Activated CD4-positive, alpha-beta T cell treated with anti-CD3 and anti-CD28 coated beads for 4 hours (primary cell): Measurements from ENCODE around the gene DIO3.

Source experiments
- DNase-seq, 2 donors: peaks; one replicate each; pipeline ENCODE4 v3.0.0-alpha.2; 2020

The DIO3 gene

DNA sequence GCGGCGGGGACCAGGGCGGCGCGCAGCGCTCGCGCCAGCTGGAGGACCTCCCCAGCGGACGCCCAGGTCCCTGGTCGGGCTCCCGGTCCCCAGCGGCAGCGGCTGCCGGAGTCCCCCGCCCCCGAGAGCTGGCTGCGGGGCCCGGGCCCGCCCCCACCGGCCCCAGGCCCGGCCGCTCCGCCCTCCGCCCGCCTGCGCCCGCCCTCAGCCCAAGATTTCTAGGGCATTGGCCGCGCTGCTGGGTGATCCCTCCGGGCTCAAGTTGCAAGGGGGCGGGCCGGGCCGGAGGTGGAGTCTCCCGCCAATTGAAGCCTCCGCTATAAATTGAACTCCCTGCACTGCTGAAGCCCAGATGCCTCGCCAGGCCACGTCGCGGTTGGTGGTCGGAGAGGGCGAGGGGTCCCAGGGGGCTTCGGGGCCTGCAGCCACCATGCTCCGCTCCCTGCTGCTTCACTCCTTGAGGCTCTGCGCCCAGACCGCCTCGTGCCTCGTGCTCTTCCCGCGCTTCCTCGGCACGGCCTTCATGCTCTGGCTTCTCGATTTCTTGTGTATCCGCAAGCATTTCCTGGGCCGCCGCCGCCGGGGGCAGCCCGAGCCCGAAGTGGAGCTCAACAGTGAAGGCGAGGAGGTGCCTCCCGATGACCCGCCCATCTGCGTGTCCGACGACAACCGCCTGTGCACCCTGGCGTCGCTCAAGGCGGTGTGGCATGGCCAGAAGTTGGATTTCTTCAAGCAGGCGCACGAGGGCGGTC lies at the start of gene DIO3:
DIO3 (plus strand) TSS at position 351 of the 752 bp plus-strand sequence.
- no peak for DNase-seq

GRCh38 chr14:101511620-101512375 lies 49.5 kb upstream of the DIO3 start:
- DNase-seq = no peak

- no peak for DNase-seq
Measured at GRCh38 chr14:101512376-101512695, 49.0 kb upstream of the DIO3 start.

GRCh38 chr14:101514136-101514535 lies 47.2 kb upstream of the DIO3 start:
- no peak for DNase-seq

GRCh38 chr14:101516401-101516800 lies 44.9 kb upstream of the DIO3 start:
- DNase-seq = no peak

GRCh38 chr14:101518611-101519473 lies 42.5 kb upstream of the DIO3 start:
- no peak for DNase-seq

DNA sequence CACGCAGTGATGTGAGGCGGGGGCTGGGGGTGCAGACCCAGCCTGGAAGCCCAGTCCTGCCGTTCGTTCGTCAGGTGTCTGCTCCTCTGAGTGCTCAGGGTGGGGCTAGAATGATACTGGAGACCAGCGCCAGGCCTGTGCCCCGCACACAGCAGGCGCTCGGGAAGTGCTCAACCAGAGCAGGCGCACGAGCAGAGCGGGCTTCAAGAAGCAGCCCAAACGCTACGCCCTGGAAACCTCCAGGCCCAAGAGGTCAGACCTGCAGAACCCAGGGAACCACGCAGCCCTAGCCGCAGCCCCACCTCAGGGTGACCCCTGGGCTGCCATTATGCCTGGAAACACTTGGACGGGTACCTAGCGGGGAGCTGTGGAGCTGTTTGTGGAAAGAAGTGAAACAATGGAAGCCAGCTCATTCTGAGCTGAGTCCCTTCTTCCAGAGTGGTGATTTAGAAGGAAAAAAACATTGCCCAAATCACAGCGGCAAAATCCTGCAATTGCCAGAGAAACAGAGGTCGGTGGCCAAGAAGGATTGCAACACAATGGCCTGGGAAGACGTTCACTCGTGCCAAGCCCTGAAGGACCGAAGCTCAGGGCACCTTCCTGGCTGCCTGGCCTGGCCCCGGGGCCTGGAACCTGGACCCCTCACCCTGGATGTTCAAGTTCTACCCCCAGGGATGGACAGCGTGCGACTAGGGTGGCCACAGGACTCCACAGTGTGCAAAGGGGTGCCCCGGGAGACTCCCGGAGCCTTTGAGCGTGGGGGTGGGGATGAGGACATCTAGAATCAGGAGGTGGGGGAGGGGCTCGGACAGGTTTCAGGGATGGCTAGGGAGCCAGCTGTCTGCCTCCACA lies 40.4 kb upstream of the DIO3 start:
- no peak for DNase-seq

DNA sequence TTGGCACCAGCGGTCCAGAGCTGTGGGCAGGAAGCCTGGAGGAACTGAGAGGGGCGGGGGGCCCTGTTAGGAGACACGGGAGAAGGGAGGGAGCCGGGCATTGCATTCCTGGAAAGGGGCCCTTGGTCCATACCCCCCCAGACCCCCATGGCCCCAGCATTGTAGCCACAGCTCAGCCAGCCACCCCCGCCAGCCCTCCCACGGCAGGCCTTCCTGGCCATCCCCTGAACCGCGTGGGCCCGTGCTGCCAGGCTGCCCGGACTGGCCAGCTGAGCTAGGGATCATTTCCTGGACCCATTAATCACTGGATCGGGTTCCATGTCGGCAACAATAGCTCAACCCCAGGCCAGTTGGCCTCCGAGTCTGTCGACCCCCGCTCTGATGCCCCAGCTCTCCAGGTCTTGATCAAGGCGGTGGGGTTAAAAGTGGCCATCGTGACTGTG lies 39.8 kb upstream of the DIO3 start:
- DNase-seq = no peak

GRCh38 chr14:101521978-101522377 lies 39.3 kb upstream of the DIO3 start:
- no peak for DNase-seq

DNA sequence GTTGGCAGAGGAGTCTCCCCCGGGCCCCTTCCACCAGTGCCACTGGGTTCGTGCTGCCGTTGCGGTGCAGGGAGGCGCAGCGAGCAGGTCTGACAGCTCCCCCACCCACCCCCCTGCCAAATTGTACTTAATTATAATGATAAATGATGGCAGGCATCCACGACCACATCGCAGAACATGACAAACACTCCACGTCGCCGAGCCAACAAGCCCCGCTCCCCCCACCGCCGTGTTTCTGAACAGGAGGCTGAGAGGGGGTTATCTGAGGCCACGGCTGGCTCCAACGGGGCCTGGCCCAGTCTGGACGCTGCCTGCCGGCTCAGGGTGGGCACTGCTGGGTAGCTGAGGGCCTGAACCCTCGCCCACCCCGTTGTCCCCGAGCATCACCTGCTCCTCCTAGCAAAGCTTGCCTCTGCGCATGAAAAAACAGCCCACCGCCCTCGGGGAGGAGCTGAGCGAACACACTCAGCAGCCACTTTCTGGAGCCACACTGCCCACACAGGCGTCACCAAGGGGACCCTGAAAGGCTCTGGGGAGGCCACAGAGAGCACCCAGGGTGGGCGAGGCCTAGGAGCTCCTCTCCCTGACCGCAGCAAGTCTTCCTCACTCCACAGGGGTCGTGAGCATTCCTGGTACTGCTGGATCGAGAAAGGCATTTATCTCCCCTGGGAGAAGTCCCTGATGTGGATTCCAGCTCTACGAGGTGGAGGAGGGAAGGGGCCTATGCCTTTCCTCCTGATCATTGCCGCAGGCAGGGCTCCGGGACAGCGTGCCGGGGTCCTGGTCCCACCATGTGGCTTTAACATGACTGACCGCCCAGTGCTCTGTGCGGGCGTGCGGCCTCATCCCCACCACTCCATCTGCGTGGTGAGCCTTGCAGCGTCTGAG lies 35.4 kb upstream of the DIO3 start:
- no peak for DNase-seq

GRCh38 chr14:101527987-101528386 lies 33.3 kb upstream of the DIO3 start:
- DNase-seq = no peak

DNA sequence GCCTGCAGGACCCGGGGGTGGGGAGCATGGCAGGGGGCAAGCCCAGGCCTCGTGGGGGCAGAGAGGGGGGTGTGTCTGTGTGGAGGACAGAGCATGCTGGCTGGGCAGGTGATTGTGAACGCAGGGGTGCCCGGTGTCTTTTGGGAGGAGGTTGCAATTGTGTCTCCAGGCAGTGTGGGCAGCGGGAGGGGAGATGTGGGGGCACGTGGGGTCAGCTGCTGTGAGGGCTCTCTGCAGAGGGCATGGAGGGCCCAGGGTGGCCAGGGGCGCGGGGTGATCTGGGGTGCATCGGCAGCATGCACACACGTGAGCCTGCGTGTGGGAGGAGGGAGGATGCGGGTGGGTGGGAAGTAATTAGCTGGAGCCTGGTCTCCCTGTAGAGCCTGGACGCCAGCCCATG lies 32.2 kb upstream of the DIO3 start:
- no peak for DNase-seq

DNA sequence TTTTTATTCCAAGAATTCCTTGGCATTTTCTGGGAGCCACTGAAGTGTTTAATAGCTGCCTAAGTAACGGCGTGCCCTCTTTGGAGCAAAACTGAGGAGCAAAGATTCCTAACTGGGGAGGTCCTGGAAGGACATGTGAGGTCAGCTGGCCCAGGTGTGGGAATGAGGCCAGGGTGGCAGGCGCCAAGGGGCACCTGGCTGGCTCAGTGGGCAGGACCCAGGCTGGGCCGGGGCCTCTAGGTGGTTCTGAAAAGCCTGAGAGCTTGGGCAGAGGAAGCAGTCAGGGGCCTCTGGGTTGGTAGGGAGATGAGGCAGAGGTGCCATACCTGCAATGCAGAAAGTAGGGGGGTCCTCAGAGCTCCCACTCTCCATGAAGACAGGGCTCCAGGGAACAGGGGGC lies 27.1 kb upstream of the DIO3 start:
- DNase-seq = no peak

DNA sequence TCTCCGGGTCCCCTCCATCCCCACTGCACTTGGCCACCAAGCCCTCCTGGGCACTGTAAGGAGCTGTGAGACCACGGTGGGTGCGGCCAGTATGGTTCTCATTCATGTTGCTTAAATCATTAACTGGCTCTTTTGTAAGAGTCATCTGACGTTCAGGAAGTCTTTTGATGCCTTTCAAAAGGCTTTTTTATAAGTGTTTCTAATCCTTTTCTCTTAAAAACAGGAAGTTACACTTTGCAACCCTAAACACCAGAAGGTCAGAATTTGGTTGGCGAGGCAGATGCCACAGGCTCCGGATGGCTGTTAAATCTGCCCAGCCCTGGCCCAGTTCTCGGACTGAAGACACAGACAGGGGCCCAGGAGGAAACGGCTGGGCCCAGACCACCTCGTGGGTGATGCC lies 26.1 kb upstream of the DIO3 start:
- no peak for DNase-seq

- DNase-seq = no peak
Measured at GRCh38 chr14:101535701-101536207, 25.5 kb upstream of the DIO3 start.

DNA sequence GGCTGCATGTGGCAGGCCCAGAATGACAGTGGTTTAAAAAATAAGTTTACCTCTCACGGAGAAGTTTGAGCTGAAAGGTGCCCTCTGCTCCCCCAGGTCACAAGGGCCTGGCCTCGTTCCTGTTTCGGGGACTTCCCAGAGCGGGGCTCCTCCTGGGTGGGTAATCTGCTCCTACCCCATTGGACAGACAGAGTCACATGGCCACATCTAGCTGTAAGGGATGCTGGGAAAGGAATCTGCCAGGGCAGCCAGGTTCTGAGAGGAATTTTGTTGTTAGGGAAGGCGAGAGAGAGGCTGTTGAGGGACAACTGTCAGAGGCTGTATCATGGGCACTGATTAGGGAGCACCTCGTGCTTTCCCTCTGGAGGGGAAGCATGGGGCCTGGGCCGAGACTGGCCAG lies 24.0 kb upstream of the DIO3 start:
- no peak for DNase-seq

- no peak for DNase-seq
Measured at GRCh38 chr14:101538878-101539277, 22.4 kb upstream of the DIO3 start.

DNA sequence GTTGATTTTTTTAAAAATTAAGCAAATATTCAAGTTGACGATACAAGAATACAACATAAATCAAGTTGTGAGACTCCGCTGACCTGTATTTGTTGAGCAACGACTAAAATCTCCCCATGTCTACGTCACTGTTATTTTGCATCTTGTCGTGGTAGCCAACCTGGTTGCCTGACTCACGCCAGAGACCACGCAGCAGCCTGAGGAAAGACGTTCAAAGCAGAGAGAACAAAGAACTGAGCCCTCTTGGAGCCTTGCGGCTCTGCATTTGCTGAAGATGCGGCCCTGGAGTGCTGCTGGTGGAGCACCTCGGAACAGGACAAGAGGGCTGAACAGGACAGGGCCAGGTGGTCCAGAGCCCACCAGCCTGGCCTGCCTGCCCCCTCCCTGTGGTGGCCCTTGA lies 21.4 kb upstream of the DIO3 start:
- DNase-seq = no peak

- no peak for DNase-seq
Measured at GRCh38 chr14:101540481-101541462, 20.5 kb upstream of the DIO3 start.

- no peak for DNase-seq
Measured at GRCh38 chr14:101542391-101542790, 18.9 kb upstream of the DIO3 start.
